Measurements from ENCODE around the gene OR6S1.

The OR6S1 gene

DNA sequence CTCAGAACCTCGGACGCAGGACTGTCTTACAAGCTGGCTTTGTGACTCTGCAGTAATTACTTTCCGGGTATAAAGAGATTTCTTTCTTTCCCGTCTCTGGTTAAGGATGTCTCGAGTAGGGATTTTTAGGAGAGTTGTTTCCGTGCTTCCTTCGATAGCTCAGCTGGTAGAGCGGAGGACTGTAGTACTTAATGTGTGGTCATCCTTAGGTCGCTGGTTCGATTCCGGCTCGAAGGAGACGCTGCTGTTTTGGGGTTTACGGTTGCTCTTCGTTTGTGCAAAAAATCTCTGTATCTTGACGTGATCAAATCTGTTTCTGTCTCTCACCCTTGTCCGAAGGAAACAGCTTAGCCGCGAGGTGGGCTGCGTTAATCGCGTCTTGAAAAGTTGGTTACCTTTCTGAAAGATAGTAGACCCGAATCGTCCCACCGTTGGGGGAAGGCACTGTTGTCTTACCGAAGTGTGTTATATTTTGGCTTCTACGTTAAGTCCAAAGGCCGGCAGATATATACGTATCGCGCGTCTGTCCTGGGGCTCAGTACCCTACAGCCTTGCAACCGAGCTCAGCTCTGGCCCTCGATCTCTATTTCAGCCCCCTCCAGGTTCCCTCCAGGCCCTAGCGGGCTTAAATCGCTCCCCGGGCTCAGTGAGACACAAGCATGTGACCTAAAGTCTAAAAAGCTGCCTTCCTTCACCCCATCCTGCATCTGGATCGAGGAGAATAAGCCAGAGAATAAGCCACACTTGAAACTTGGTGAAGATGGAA is 41.8 kb upstream of the OR6S1 start (continued):
- TF ChIP-seq ZNF280C (tag by site-specific recombination; IDR thresholded peaks at IDR 0.05): no peak
- TF ChIP-seq, protein P1, sequence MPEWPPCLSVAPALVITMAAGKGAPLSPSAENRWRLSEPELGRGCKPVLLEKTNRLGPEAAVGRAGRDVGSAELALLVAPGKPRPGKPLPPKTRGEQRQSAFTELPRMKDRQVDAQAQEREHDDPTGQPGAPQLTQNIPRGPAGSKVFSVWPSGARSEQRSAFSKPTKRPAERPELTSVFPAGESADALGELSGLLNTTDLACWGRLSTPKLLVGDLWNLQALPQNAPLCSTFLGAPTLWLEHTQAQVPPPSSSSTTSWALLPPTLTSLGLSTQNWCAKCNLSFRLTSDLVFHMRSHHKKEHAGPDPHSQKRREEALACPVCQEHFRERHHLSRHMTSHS (tag by site-specific recombination; IDR thresholded peaks at IDR 0.05): no peak; the same call in 1 of the 2 replicates
- no peak; the same call in 1 of the 2 replicates for TF ChIP-seq KLF9 (tag by site-specific recombination; IDR thresholded peaks at IDR 0.05; ENCODE audit: low read depth)
- TF ChIP-seq ZNF174 (tag by site-specific recombination; IDR thresholded peaks at IDR 0.05): no peak
- TF ChIP-seq ZNF121 (tag by site-specific recombination; IDR thresholded peaks at IDR 0.05): no peak
- TF ChIP-seq RBAK (tag by site-specific recombination; IDR thresholded peaks at IDR 0.05): no peak
- no peak for TF ChIP-seq ZNF585B (tag by site-specific recombination; IDR thresholded peaks at IDR 0.05)
- no peak for TF ChIP-seq SP2 (tag by site-specific recombination; IDR thresholded peaks at IDR 0.05)
- no peak for TF ChIP-seq ZNF645 (tag by site-specific recombination; IDR thresholded peaks at IDR 0.05)
- peak; percentile 23; the same call in 1 of the 2 replicates for TF ChIP-seq ZFP37 (tag by site-specific recombination; IDR thresholded peaks at IDR 0.05)
- TF ChIP-seq, protein P2, sequence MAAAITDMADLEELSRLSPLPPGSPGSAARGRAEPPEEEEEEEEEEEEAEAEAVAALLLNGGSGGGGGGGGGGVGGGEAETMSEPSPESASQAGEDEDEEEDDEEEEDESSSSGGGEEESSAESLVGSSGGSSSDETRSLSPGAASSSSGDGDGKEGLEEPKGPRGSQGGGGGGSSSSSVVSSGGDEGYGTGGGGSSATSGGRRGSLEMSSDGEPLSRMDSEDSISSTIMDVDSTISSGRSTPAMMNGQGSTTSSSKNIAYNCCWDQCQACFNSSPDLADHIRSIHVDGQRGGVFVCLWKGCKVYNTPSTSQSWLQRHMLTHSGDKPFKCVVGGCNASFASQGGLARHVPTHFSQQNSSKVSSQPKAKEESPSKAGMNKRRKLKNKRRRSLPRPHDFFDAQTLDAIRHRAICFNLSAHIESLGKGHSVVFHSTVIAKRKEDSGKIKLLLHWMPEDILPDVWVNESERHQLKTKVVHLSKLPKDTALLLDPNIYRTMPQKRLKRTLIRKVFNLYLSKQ (tag by site-specific recombination; IDR thresholded peaks at IDR 0.05; ENCODE audit: borderline replicate concordance): no peak
- peak; percentile 52; the same call in 1 of the 2 replicates for TF ChIP-seq KLF16 (tag by site-specific recombination; IDR thresholded peaks at IDR 0.05)
- no peak for TF ChIP-seq TCF7L2 (IDR thresholded peaks at IDR 0.05; ENCODE audit: borderline replicate concordance, low read depth, low read length)
- 0 out of 2 replicates have a peak, but pooled peaks have one; percentile 32 for TF ChIP-seq ZNF843 (tag by site-specific recombination; IDR thresholded peaks at IDR 0.05)
- no peak; the same call in 1 of the 2 replicates for TF ChIP-seq ZNF391 (tag by site-specific recombination; IDR thresholded peaks at IDR 0.05; ENCODE audit: borderline replicate concordance, low read depth)
- TF ChIP-seq ZSCAN30 (tag by site-specific recombination; IDR thresholded peaks at IDR 0.05): 0 out of 2 replicates have a peak, but pooled peaks have one; percentile 36
- TF ChIP-seq ZNF529 (tag by site-specific recombination; IDR thresholded peaks at IDR 0.05; ENCODE audit: insufficient replicate concordance): no peak
- TF ChIP-seq ZNF514 (tag by site-specific recombination; IDR thresholded peaks at IDR 0.05): no peak
- no peak for TF ChIP-seq HOXD13 (CRISPR knock-in tag; IDR thresholded peaks at IDR 0.05; ENCODE audit: borderline replicate concordance)
- TF ChIP-seq ZNF776 (tag by site-specific recombination; IDR thresholded peaks at IDR 0.05; ENCODE audit: borderline replicate concordance): no peak
- TF ChIP-seq ZNF354C (tag by site-specific recombination; IDR thresholded peaks at IDR 0.05; ENCODE audit: borderline replicate concordance, low read depth): no peak
- no peak; the same call in 1 of the 2 replicates for TF ChIP-seq REPIN1 (tag by site-specific recombination; IDR thresholded peaks at IDR 0.05; ENCODE audit: low read depth)
- TF ChIP-seq ZNF223 (tag by site-specific recombination; IDR thresholded peaks at IDR 0.05): no peak
- TF ChIP-seq ZNF701 (tag by site-specific recombination; IDR thresholded peaks at IDR 0.05): no peak
- TF ChIP-seq ZNF510 (tag by site-specific recombination; IDR thresholded peaks at IDR 0.05; ENCODE audit: insufficient replicate concordance): no peak
- TF ChIP-seq ZNF394 (tag by site-specific recombination; IDR thresholded peaks at IDR 0.05; ENCODE audit: borderline replicate concordance): peak; percentile 63; the same call in 1 of the 2 replicates
- no peak for TF ChIP-seq ZNF626 (tag by site-specific recombination; IDR thresholded peaks at IDR 0.05)
- no peak for TF ChIP-seq TSHZ1 (tag by site-specific recombination; IDR thresholded peaks at IDR 0.05; ENCODE audit: borderline replicate concordance)
- no peak for TF ChIP-seq ZFP3 (tag by site-specific recombination; IDR thresholded peaks at IDR 0.05; ENCODE audit: low read depth)
- TF ChIP-seq ZNF747 (tag by site-specific recombination; IDR thresholded peaks at IDR 0.05): no peak
- TF ChIP-seq ZBTB1 (tag by site-specific recombination; IDR thresholded peaks at IDR 0.05): no peak

Measured in HEK293 (cell line).